HCT116 (cell line): ENCODE measurements around the gene GPATCH8. TPM values are rescaled to one million over a fixed set of nuclear protein-coding genes. Genes with fewer than 3 reads are reported as not detected.

Experiments
- ATAC-seq: fragments of 200-7000 bp; cut with Tn5 transposase; 2 replicates; pipeline ENCODE4 v1.9.1; 2020; ENCODE audit warnings: mild to moderate bottlenecking, moderate library complexity
- BruUV-seq: library from RNA; stranded (reverse); fragments of 400-500 nt; replicated peaks from 2 replicates; lab custom pipeline; 2021; lab: Mats Ljungman, UMichigan
- CTCF ChIA-PET: fragments of 300-600 bp; sonication (Branson Sonifier 250); formaldehyde crosslinking; loops from one replicate; lab custom pipeline; 2021; ENCODE audit warnings: antibody characterized with exemption; lab: Charles Lee
- POLR2A ChIA-PET: fragments of 300-600, 350-600 bp; sonication (Branson Sonifier 250); formaldehyde crosslinking; loops from one replicate; lab custom pipeline; 2021; ENCODE audit warnings: antibody characterized with exemption; lab: Charles Lee
- RAD21 ChIA-PET, 2 experiments: fragments of 300-600 bp; sonication (Branson Sonifier 250); formaldehyde crosslinking; loops; one replicate each; lab custom pipeline; 2023; ENCODE audit warnings: low total read pairs in 2 of 2; ENCODE audit not compliant: uncharacterized antibody in 2 of 2, unreplicated experiment in 2 of 2, low non-redundant PET in 1 of 2; lab: Charles Lee
- DNase-seq: peaks from one replicate; pipeline ENCODE4 v3.0.0-alpha.2; 2010; ENCODE audit warnings: low read depth, low spot score
- H2AFZ ChIP-seq: fragments of 200-600 bp; shearing (Covaris generic), sonication (generic); 2 replicates; pipeline ENCODE4 v1.6.1; 2017; ENCODE audit warnings: low read depth, mixed run types, mixed read lengths, antibody characterized with exemption, low read length; ENCODE audit not compliant: poor library complexity, severe bottlenecking
- H3K27ac ChIP-seq: 2 replicates; pipeline ENCODE4 v1.5.1; 2012; ENCODE audit warnings: low read depth, low read length
- H3K27me3 ChIP-seq: fragments of 200-600 bp; sonication (generic); 2 replicates; pipeline ENCODE4 v1.6.1; 2016; ENCODE audit warnings: mixed run types, low read length, mixed read lengths; ENCODE audit not compliant: insufficient read depth
- H3K36me3 ChIP-seq, 2 experiments: fragments of 200-500 bp in 1 of 2; fragments of 200-600 bp in 1 of 2; sonication (Bioruptor generic) in 1 of 2; sonication (generic) in 1 of 2; 2 replicates each; pipeline versions ENCODE4 v1.5.1 to v1.6.1; 2014 to 2016; ENCODE audit warnings: low read length in 2 of 2, inconsistent platforms in 1 of 2, mixed read lengths in 1 of 2, mixed run types in 1 of 2; ENCODE audit not compliant: insufficient read depth in 2 of 2, control insufficient read depth in 1 of 2
- H3K4me1 ChIP-seq, 2 experiments: fragments of 200-600 bp in 1 of 2; sonication (generic) in 1 of 2; 2 replicates each; pipeline versions ENCODE4 v1.5.1 to v1.6.1; 2012 to 2017; ENCODE audit warnings: low read length in 2 of 2, inconsistent platforms in 1 of 2, mild to moderate bottlenecking in 1 of 2, mixed read lengths in 1 of 2, mixed run types in 1 of 2, moderate library complexity in 1 of 2; ENCODE audit not compliant: insufficient read depth in 2 of 2, control insufficient read depth in 1 of 2
- H3K4me2 ChIP-seq: fragments of 200-600 bp; sonication (generic); 2 replicates; pipeline ENCODE4 v1.6.1; 2017; ENCODE audit warnings: mixed run types, low read length, mixed read lengths
- H3K4me3 ChIP-seq, 2 experiments: fragments of 200-600 bp in 1 of 2; sonication (generic) in 1 of 2; replicated peaks in 1 of 2; 2 replicates each; pipeline ENCODE4 v1.5.1; 2011 to 2016; ENCODE audit warnings: low read length in 2 of 2, control low read depth in 1 of 2, low read depth in 1 of 2, mild to moderate bottlenecking in 1 of 2, mixed read lengths in 1 of 2, mixed run types in 1 of 2
- H3K79me2 ChIP-seq: fragments of 200-600 bp; sonication (generic); 2 replicates; pipeline ENCODE4 v1.6.1; 2017; ENCODE audit warnings: mild to moderate bottlenecking, mixed run types, low read length, moderate library complexity, mixed read lengths; ENCODE audit not compliant: insufficient read depth
- H3K9ac ChIP-seq: fragments of 200-600 bp; sonication (generic); 2 replicates; pipeline ENCODE4 v1.6.1; 2016; ENCODE audit warnings: low read length, mixed read lengths
- H3K9me2 ChIP-seq: fragments of 200-600 bp; sonication (generic), shearing (Covaris generic); 2 replicates; pipeline ENCODE4 v1.6.1; 2017; ENCODE audit warnings: mixed run types, mild to moderate bottlenecking, moderate library complexity; ENCODE audit not compliant: insufficient read depth
- H3K9me3 ChIP-seq, 2 experiments: fragments of 200-500 bp in 1 of 2; fragments of 200-600 bp in 1 of 2; sonication (Bioruptor generic) in 1 of 2; sonication (generic) in 1 of 2; 2 replicates each; pipeline ENCODE4 v1.6.1; 2014 to 2017; ENCODE audit warnings: low read length in 2 of 2, mixed read lengths in 2 of 2, inconsistent platforms in 1 of 2, low read depth in 1 of 2, mild to moderate bottlenecking in 1 of 2, mixed run types in 1 of 2, moderate library complexity in 1 of 2; ENCODE audit not compliant: control insufficient read depth in 1 of 2, insufficient read depth in 1 of 2
- H4K20me1 ChIP-seq: fragments of 200-600 bp; sonication (generic), shearing (Covaris generic); 2 replicates; pipeline ENCODE4 v1.6.1; 2017; ENCODE audit warnings: mixed run types, mild to moderate bottlenecking, moderate library complexity; ENCODE audit not compliant: insufficient read depth
- ATF3 ChIP-seq: IDR thresholded peaks from 2 replicates; pipeline ENCODE4 v1.6.1; 2012
- CBX3 ChIP-seq: IDR thresholded peaks from 2 replicates; pipeline ENCODE4 v1.6.1; 2012; ENCODE audit warnings: low read depth
- CTCF ChIP-seq, 3 experiments: fragments of 200-600 bp in 1 of 3; sonication (generic) in 1 of 3; IDR thresholded peaks in 2 of 3; conservative IDR thresholded peaks in 1 of 3; 2 replicates each; pipeline ENCODE4 v1.5.1; 2012 to 2017; ENCODE audit warnings: low read depth in 2 of 3, low read length in 2 of 3, antibody characterized with exemption in 1 of 3, borderline replicate concordance in 1 of 3, control low read depth in 1 of 3, mild to moderate bottlenecking in 1 of 3, mixed read lengths in 1 of 3, mixed run types in 1 of 3, moderate library complexity in 1 of 3; ENCODE audit not compliant: insufficient read depth in 1 of 3
- EGR1 ChIP-seq: IDR thresholded peaks from 2 replicates; pipeline ENCODE4 v1.6.1; 2012; ENCODE audit warnings: low read depth
- EZH2phosphoT487 ChIP-seq: fragments of 200-600 bp; IDR thresholded peaks from 2 replicates; pipeline ENCODE4 v1.6.1; 2018; ENCODE audit warnings: antibody characterized with exemption, borderline replicate concordance
- JUND ChIP-seq: IDR thresholded peaks from 2 replicates; pipeline ENCODE4 v1.6.1; 2012
- MAX ChIP-seq: IDR thresholded peaks from 2 replicates; pipeline ENCODE4 v1.6.1; 2012
- SIN3A ChIP-seq: IDR thresholded peaks from 2 replicates; pipeline ENCODE4 v1.6.1; 2012; ENCODE audit warnings: low read depth
- SRF ChIP-seq: IDR thresholded peaks from 2 replicates; pipeline ENCODE4 v1.6.1; 2012; ENCODE audit warnings: low read depth
- ZNF274 ChIP-seq: fragments of 200-500 bp; sonication (Bioruptor generic); IDR thresholded peaks from 2 replicates; pipeline ENCODE4 v1.6.1; 2014; ENCODE audit warnings: mild to moderate bottlenecking, low read depth, low read length, inconsistent platforms
- intact Hi-C: fragments of 100-400 bp; cut with micrococcal nuclease; formaldehyde crosslinking; loops from 2 replicates; pipeline ENCODE4 v1.10.0; 2022
- total RNA-seq: library from RNA; stranded (reverse); gene quantifications from one replicate; pipeline ENCODE4 v1.2.1, GENCODE V29; 2021; ENCODE audit not compliant: unreplicated experiment

Gene GPATCH8
- total RNA-seq, 1 experiment from 2014 or later, result 28.7 TPM

- H3K4me2 ChIP-seq, result no peak overlapping the region
- no peak overlapping the region for H3K27ac ChIP-seq
- DNase-seq, result no peak
- H3K79me2 ChIP-seq, result no peaks in the 10 kb centered on the region
- no peaks in the 10 kb centered on the region for H3K27me3 ChIP-seq
- H3K9me3 ChIP-seq, result no peaks in the 10 kb centered on the region
- H3K4me3 ChIP-seq, result no peak overlapping the region
- intact Hi-C loops, result no loop called here
- peak; percentile 85 for ATAC-seq
- POLR2A ChIA-PET, result interaction anchor here (1.4 kb wide), 1 partner anchor 9 kb away, joined by 7 read pairs; no protein-coding TSS in a partner anchor
- no TSS peak for BruUV-seq
- no peak overlapping the region for H2AFZ ChIP-seq
- CTCF ChIA-PET, result interaction anchor here (0.7 to 1.7 kb wide), 7 partner anchors 9 to 432 kb away, joined by 3 to 9 read pairs (median 3); partner anchors contain the start of gene FAM171A2
- H3K4me1 ChIP-seq, result peaks cover 0 to 13% of the 10 kb centered on the region in 2 experiments; a peak in 3 of 4 replicates
- TF ChIP-seq JUND (no peak), CTCF (IDR thresholded peaks at IDR 0.05 in 2 of 3, conservative IDR thresholded peaks at IDR 0.05 in 1 of 3; ENCODE audit: borderline replicate concordance in 1 of 3, insufficient read depth in 1 of 3, low read depth in 2 of 3, low read length in 2 of 3) (peak in 2 of 3 experiments; percentile 67 to 68; a peak in 4 of 6 replicates)
- TF ChIP-seq, all 23 proteins: peak for 1
- Histone ChIP-seq H3K9me2 (no peaks in the 10 kb centered on the region), H3K36me3 (no peaks in the 10 kb centered on the region), H4K20me1 (no peaks in the 10 kb centered on the region), H3K9ac (no peak overlapping the region)
- RAD21 ChIA-PET, result no interaction called here
Observed at GRCh38 chr17:44376124-44376523, 127.1 kb downstream of the GPATCH8 start.

GRCh38 chr17:44375196-44376017 is 127.8 kb downstream of the GPATCH8 start:
- no TSS peak for BruUV-seq
- H3K36me3 ChIP-seq, result no peaks in the 10 kb centered on the region
- RAD21 ChIA-PET, result no interaction called here
- H3K27ac ChIP-seq, result no peak overlapping the region
- H3K4me1 ChIP-seq, result peaks cover 0 to 13% of the 10 kb centered on the region in 2 experiments; a peak in 3 of 4 replicates
- CTCF ChIA-PET, result interaction anchor here (0.8 to 1.7 kb wide), 5 partner anchors 9 to 16 kb away, joined by 3 to 9 read pairs (median 5); partner anchors contain the start of gene FAM171A2
- no peaks in the 10 kb centered on the region for H3K27me3 ChIP-seq
- ATAC-seq, result peak; percentile 27
- H3K4me3 ChIP-seq, result no peak overlapping the region
- H3K79me2 ChIP-seq, result no peaks in the 10 kb centered on the region
- TF ChIP-seq CBX3 (no peak), SRF (no peak), MAX (no peak), EGR1 (no peak), ATF3 (no peak), SIN3A (no peak), ZNF274 (no peak), CTCF (IDR thresholded peaks at IDR 0.05 in 2 of 3, conservative IDR thresholded peaks at IDR 0.05 in 1 of 3; ENCODE audit: borderline replicate concordance in 1 of 3, insufficient read depth in 1 of 3, low read depth in 2 of 3, low read length in 2 of 3) (no peak), EZH2phosphoT487 (no peak), JUND (no peak)
- no peak overlapping the region for H3K9ac ChIP-seq
- H3K9me2 ChIP-seq, result no peaks in the 10 kb centered on the region
- no peaks in the 10 kb centered on the region for H4K20me1 ChIP-seq
- H2AFZ ChIP-seq, result no peak overlapping the region
- intact Hi-C loops, result no loop called here
- no peak overlapping the region for H3K4me2 ChIP-seq
- no peaks in the 10 kb centered on the region for H3K9me3 ChIP-seq
- no peak for DNase-seq
- POLR2A ChIA-PET, result interaction anchor here (0.6 to 1.4 kb wide), 2 partner anchors 10 to 532 kb away, joined by 4 to 7 read pairs; no protein-coding TSS in a partner anchor
